Stimulated activated CD4-positive, alpha-beta T cell treated with anti-CD3 and anti-CD28 coated beads, Interleukin-2, amount 100 ng/mL, for 24 hours (primary cell): Measurements from ENCODE around the gene VSTM2L.

Experiments used
- DNase-seq, 2 donors: peaks; one replicate each; pipeline ENCODE4 v3.0.0-alpha.2; 2020

The VSTM2L gene

GRCh38 chr20:37878835-37879599 is 23.9 kb upstream of the VSTM2L start:
- DNase-seq: no peak

GRCh38 chr20:37879843-37880242 is 23.1 kb upstream of the VSTM2L start:
- DNase-seq: no peak

DNA sequence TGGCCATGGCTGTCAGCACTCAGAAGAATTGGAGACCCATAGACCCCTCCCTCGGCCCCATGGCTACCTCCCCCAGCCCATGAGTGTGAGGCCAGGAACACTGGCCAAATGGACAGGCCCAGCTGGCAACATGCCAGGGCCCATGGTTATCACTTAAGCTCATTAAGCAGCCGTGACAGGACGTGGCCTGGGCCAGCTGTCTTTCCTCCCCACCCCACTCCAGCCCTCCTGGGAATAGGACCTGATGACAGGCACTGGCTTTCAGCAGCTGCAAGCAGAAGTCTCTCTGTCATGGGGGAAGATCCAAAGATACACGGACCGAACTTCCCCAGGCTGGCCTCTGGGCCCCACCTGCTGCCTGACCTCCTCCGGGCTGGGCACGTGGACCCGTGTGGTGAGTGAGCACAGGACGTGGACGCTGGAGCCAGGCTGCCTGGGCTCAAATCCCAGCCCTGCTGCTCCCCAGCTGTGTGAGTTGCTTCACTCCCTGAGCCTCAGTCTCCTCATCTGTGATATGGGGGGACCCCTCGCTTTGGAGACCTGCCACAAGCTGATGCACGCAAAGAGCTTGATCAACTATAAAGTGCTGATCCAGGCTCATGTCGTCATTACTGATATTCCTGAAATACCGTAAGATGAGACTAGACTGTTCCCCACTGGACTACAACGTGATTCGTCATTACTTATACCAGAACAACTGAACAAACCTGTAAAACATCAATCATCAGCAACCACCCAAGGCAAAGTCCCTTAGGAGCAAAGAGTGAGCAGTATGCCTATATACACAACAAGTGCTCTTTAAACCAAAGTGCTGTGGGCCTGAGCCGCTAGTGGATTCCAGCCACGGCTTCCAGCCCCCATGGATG is 22.0 kb upstream of the VSTM2L start:
- no peak for DNase-seq

GRCh38 chr20:37881601-37882343 is 21.2 kb upstream of the VSTM2L start:
- DNase-seq: no peak

- DNase-seq: no peak
These were observed 19.8 kb upstream of the VSTM2L start for GRCh38 chr20:37882961-37883712.

GRCh38 chr20:37885042-37885441 is 17.9 kb upstream of the VSTM2L start:
- no peak for DNase-seq

GRCh38 chr20:37885593-37886503 is 17.1 kb upstream of the VSTM2L start:
- DNase-seq: no peak

GRCh38 chr20:37886851-37887297 is 16.1 kb upstream of the VSTM2L start:
- DNase-seq: no peak

- no peak for DNase-seq
These were observed 14.3 kb upstream of the VSTM2L start for GRCh38 chr20:37888641-37889040.

GRCh38 chr20:37890108-37890507 is 12.8 kb upstream of the VSTM2L start:
- DNase-seq: no peak

GRCh38 chr20:37890643-37891042 is 12.3 kb upstream of the VSTM2L start:
- no peak for DNase-seq

- no peak for DNase-seq
These were observed 10.9 kb upstream of the VSTM2L start for GRCh38 chr20:37892001-37892400.

DNA sequence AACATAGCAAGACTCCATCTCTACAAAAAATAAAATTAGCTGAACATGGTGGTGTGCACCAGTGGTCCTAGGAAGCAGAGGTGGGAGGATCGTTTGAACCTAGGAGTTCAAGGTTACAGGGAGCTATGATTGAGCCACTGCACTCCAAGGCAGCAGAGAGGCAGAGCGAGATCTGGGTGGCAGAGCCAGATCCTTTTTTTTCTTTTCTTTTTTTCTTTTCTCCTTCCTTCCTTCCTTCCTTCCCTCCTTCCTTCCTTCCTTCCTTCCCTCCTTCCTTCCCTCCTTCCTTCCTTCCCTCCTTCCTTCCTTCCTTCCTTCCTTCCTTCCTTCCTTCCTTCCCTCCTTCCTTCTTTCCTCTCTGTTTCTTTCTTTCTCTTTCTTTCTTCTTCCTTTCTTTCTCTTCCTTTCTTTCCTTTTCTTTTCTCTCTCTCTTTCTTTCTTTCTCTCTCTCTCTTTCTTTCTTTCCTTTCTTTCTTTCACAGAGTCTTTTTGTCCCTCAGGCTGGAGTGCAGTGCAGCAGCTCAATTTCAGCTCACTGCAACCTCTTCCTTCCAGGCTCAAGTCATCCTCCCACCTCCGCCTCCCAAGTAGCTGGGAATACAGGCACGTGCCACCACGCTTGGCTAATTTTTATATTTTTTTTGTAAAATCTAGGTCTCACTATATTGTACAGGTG is 9.2 kb upstream of the VSTM2L start:
- DNase-seq: no peak

DNA sequence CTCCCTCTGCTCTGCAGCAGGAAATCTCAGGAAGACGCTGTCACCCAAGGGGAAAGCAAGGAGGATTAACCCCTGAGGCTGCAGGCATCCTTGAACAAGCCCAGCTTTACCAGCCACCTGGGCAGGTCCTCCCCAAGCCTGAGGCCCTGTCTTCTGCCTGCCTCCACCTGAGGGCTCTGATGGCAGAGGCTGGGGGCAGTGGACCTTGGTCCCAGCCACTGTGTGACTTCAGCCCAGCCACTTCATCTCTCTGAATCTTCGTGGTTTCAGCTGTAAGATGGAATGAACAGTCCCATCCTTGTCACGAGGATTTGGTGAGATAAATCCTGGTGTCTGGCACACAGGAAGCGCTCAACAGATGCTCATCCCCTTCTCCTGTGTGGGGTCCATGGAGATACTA is 8.5 kb upstream of the VSTM2L start:
- DNase-seq: no peak

GRCh38 chr20:37895166-37895565 is 7.8 kb upstream of the VSTM2L start:
- DNase-seq: no peak

- no peak for DNase-seq
These were observed 5.9 kb upstream of the VSTM2L start for GRCh38 chr20:37896932-37897548.

- no peak for DNase-seq
These were observed 4.5 kb upstream of the VSTM2L start for GRCh38 chr20:37898233-37899104.

- DNase-seq: no peak
These were observed 3.6 kb upstream of the VSTM2L start for GRCh38 chr20:37899105-37900045.
